Measurements from ENCODE around the gene CHMP3. TPM values are rescaled to one million over a fixed set of nuclear protein-coding genes. Genes with fewer than 3 reads are reported as not detected.
"Not testable (repeated sequence)": the region's sequence is repeated elsewhere in the genome, so short reads cannot be mapped to it uniquely, and the experiment has no call there.

The CHMP3 gene
- total and polyA plus RNA-seq, 9 donors = 119 to 159 (median 132) TPM

DNA sequence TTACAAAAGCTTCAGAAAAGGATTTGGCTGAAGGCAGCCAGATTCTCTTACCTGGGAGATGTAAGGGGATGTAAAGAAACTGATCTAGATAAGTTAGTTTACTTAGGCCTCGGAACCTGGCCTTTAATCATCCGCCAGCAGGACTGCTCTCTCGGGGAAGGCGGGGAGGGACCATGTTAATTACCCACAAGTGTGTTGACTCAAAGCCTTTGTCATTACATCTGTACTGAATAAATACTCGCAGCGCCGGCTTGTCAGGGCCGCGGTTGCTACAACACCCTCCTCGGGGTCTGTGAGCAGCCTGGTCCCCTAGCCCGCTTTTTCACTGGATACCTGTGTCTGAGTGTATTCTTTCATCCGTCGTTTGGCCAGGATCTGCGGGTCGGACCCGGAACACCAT lies 6.7 kb downstream of the CHMP3 start:
- Histone ChIP-seq H3K27me3 (ENCODE audit: control insufficient read depth, insufficient read depth, low read length) (no peaks in the 10 kb centered on the region), H3K36me3 (ENCODE audit: control insufficient read depth, insufficient read depth, low read length) (peaks cover 5% of the 10 kb centered on the region), H3K9me3 (replicated peaks; ENCODE audit: control insufficient read depth, low read depth, low read length) (peaks cover 4% of the 10 kb centered on the region), H3K27ac (ENCODE audit: low read length) (no peak overlapping the region), H3K4me1 (ENCODE audit: control insufficient read depth, insufficient read depth, low read length) (no peaks in the 10 kb centered on the region), H3K4me3 (ENCODE audit: low read length) (no peak overlapping the region)
- no peak for DNase-seq
- WGBS (ENCODE audit: insufficient coverage) = 89% methylated on average over 8 of the region's 16 CpGs

DNA sequence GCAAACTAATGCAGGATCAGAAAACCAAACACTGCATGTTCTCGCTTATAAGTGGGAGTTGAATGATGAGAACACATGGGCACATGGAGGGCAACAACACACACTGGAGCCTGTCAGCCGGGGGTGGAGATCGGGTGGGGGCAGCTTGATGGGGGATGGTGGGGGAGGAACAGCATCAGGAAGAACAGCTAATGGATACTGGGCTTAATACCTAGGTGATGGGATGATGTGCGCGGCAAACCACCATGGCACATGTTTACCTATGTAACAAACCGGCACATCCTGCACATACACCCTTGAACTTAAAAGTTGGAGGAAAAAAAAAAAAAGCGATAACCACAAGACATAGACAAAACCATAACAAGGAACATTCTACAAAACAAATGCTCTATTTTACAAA lies 10.4 kb downstream of the CHMP3 start:
- H3K4me3 ChIP-seq (ENCODE audit: low read length) = no peak overlapping the region
- H3K9me3 ChIP-seq (replicated peaks; ENCODE audit: control insufficient read depth, low read depth, low read length) = peaks cover 12% of the 10 kb centered on the region
- WGBS (ENCODE audit: insufficient coverage) = 100% methylated on average over 2 of the region's 7 CpGs
- no peak for DNase-seq
- H3K36me3 ChIP-seq (ENCODE audit: control insufficient read depth, insufficient read depth, low read length) = peaks cover 5% of the 10 kb centered on the region
- no peak overlapping the region for H3K27ac ChIP-seq (ENCODE audit: low read length)
- no peaks in the 10 kb centered on the region for H3K27me3 ChIP-seq (ENCODE audit: control insufficient read depth, insufficient read depth, low read length)
- H3K4me1 ChIP-seq (ENCODE audit: control insufficient read depth, insufficient read depth, low read length) = no peaks in the 10 kb centered on the region

DNA sequence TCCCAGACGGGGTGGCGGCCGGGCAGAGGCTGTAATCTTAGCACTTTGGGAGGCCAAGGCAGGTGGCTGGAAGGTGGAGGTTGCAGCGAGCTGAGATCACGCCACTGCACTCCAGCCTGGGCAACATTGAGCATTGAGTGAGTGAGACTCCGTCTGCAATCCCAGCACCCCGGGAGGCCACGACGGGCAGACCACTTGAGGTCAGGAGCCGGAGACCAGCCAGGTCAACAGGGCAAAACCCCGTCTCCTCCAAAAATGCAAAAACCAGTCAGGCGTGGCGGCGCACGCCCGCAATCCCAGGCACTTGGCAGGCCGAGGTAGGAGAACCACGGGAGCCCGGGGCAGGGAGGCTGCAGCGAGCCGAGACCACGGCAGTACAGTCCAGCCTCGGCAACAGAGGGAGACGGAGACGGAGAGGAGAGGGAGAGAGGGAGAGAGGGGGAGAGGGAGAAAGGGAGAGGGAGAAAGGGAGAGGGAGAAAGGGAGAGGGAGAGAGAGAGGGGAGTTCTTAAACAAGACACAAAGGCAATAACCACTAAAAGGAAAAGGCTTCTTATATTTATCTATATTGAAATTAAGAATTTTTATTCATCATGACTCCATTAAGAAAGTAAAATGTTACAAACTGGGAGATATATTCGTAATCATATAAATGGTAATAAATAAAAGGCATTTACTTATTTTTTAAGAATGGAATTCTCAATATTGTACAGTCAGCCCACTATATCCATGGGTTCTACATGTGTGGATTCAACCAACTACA lies 13.1 kb downstream of the CHMP3 start:
- peaks cover 19% of the 10 kb centered on the region for H3K9me3 ChIP-seq (replicated peaks; ENCODE audit: control insufficient read depth, low read depth, low read length)
- not testable (repeated sequence) for H3K27me3 ChIP-seq (ENCODE audit: control insufficient read depth, insufficient read depth, low read length); H3K4me3 ChIP-seq (ENCODE audit: low read length); H3K27ac ChIP-seq (ENCODE audit: low read length); H3K4me1 ChIP-seq (ENCODE audit: control insufficient read depth, insufficient read depth, low read length); H3K36me3 ChIP-seq (ENCODE audit: control insufficient read depth, insufficient read depth, low read length); DNase-seq
- WGBS (ENCODE audit: insufficient coverage) = 94% methylated on average over 19 of the region's 26 CpGs

DNA sequence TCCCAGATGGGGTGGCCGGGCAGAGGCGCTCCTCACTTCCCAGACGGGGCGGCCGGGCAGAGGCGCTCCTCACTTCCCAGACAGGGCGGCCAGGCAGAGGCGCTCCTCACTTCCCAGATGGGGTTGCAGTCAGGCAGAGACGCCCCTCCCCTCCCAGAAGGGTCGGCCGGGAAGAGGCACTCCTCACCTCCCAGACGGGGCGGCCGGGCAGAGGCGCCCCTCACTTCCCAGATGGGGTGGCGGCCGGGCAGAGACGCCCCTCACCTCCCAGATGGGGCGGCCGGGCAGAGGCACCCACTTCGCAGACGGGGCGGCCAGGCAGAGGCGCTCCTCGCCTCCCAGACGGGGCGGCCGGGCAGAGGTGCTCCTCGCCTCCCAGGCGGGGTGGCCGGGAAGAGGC lies 13.8 kb downstream of the CHMP3 start:
- H3K4me3 ChIP-seq (ENCODE audit: low read length); H3K36me3 ChIP-seq (ENCODE audit: control insufficient read depth, insufficient read depth, low read length); H3K4me1 ChIP-seq (ENCODE audit: control insufficient read depth, insufficient read depth, low read length); H3K27ac ChIP-seq (ENCODE audit: low read length); DNase-seq; H3K27me3 ChIP-seq (ENCODE audit: control insufficient read depth, insufficient read depth, low read length): not testable (repeated sequence)
- peaks cover 19% of the 10 kb centered on the region for H3K9me3 ChIP-seq (replicated peaks; ENCODE audit: control insufficient read depth, low read depth, low read length)
- 99% methylated on average over 26 of the region's 31 CpGs for WGBS (ENCODE audit: insufficient coverage)

DNA sequence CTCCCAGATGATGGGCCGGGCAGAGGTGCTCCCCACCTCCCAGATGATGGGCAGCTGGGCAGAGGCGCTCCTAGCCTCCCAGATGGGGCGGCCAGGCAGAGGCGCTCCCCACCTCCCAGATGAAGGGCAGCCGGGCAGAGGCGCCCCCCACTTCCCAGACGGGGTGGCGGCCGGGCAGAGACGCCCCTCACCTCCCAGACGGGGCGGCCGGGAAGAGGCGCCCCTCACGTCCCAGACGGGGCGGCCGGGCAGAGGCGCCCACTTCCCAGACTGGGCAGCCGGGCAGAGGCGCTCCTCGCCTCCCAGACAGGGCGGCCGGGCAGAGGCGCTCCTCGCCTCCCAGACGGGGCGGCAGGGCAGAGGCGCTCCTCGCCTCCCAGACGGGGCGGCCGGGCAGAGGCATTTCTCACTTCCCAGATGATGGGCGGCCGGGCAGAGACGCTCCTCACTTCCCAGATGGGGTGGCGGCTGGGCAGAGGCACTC lies 14.3 kb downstream of the CHMP3 start:
- H3K4me3 ChIP-seq (ENCODE audit: low read length); H3K27ac ChIP-seq (ENCODE audit: low read length); H3K27me3 ChIP-seq (ENCODE audit: control insufficient read depth, insufficient read depth, low read length); H3K36me3 ChIP-seq (ENCODE audit: control insufficient read depth, insufficient read depth, low read length); DNase-seq; H3K4me1 ChIP-seq (ENCODE audit: control insufficient read depth, insufficient read depth, low read length): not testable (repeated sequence)
- H3K9me3 ChIP-seq (replicated peaks; ENCODE audit: control insufficient read depth, low read depth, low read length) = peaks cover 19% of the 10 kb centered on the region
- WGBS (ENCODE audit: insufficient coverage) = 96% methylated on average over 29 of the region's 37 CpGs

DNA sequence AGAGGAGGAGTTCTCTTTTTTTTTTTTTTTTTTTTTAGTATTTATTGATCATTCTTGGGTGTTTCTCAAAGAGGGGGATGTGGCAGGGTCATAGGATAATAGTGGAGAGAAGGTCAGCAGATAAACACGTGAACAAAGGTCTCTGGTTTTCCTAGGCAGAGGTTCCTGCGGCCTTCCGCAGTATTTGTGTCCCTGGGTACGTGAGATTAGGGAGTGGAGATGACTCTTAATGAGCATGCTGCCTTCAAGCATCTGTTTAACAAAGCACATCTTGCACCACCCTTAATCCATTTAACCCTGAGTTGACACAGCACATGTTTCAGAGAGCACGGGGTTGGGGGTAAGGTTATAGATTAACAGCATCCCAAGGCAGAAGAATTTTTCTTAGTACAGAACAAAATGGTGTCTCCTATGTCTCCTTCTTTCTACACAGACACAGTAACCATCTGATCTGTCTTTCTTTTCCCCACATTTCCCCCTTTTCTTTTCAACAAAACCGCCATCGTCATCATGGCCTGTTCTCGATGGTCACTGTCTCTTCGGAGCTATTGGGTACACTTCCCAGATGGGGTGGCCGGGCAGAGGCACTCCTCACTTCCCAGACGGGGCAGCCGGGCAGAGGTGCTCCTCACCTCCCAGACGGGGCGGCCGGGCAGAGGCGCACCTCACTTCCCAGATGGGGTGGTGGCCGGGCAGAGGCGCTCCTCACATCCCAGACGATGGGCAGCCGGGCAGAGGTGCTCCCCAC lies 14.9 kb downstream of the CHMP3 start:
- H3K36me3 ChIP-seq (ENCODE audit: control insufficient read depth, insufficient read depth, low read length); H3K27ac ChIP-seq (ENCODE audit: low read length); H3K4me1 ChIP-seq (ENCODE audit: control insufficient read depth, insufficient read depth, low read length); DNase-seq; H3K4me3 ChIP-seq (ENCODE audit: low read length); H3K27me3 ChIP-seq (ENCODE audit: control insufficient read depth, insufficient read depth, low read length): not testable (repeated sequence)
- peaks cover 19% of the 10 kb centered on the region for H3K9me3 ChIP-seq (replicated peaks; ENCODE audit: control insufficient read depth, low read depth, low read length)
- 97% methylated on average over 15 of the region's 20 CpGs for WGBS (ENCODE audit: insufficient coverage)

DNA sequence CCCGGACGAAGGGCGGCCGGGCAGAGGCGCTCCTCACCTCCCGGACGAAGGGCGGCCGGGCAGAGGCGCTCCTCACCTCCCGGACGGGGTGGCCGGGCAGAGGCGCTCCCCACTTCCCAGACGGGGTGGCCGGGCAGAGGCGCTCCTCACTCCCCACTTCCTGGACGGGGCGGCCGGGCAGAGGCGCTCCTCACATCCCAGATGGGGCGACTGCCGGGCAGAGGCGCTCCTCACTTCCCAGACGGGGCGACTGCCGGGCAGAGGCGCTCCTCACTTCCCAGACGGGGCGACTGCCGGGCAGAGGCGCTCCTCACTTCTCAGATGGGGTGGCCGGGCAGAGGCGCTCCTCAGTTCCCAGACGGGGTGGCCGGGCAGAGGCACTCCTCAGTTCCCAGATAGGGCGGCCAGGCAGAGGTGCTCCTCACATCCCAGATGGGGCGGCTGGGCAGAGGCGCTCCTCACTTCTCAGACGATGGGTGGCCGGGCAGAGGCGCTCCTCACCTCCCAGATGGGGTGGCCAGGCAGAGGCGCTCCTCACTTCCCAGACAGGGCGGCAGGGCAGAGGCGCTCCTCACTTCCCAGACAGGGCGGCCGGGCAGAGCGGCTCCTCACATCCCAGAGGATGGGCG lies 17.8 kb downstream of the CHMP3 start:
- DNase-seq; H3K27me3 ChIP-seq (ENCODE audit: control insufficient read depth, insufficient read depth, low read length); H3K4me1 ChIP-seq (ENCODE audit: control insufficient read depth, insufficient read depth, low read length); H3K4me3 ChIP-seq (ENCODE audit: low read length); H3K36me3 ChIP-seq (ENCODE audit: control insufficient read depth, insufficient read depth, low read length); H3K27ac ChIP-seq (ENCODE audit: low read length): not testable (repeated sequence)
- WGBS (ENCODE audit: insufficient coverage) = 98% methylated on average over 37 of the region's 49 CpGs
- H3K9me3 ChIP-seq (replicated peaks; ENCODE audit: control insufficient read depth, low read depth, low read length) = peaks cover 15% of the 10 kb centered on the region

DNA sequence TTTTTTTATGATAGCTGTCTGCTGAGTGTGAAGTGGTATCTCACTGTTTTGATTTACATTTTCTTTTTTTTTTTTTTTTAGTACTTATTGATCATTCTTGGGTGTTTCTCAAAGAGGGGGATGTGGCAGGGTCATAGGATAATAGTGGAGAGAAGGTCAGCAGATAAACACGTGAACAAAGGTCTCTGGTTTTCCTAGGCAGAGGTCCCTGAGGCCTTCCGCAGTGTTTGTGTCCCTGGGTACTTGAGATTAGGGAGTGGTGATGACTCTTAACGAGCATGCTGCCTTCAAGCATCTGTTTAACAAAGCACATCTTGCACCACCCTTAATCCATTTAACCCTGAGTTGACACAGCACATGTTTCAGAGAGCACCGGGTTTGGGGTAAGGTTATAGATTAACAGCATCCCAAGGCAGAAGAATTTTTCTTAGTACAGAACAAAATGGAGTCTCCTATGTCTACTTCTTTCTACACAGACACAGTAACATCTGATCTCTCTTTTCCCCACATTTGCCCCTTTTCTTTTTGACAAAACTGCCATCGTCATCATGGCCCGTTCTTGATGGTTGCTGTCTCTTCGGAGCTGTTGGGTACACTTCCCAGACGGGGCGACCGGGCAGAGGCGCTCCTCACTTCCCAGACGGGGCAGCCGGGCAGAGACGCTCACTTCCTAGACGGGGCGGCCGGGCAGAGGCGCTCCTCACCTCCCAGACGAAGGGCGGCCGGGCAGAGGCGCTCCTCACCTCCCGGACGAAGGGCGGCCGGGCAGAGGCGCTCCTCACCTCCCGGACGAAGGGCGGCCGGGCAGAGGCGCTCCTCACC lies 18.8 kb downstream of the CHMP3 start:
- 93% methylated on average over 3 of the region's 32 CpGs for WGBS (ENCODE audit: insufficient coverage)
- not testable (repeated sequence) for H3K27ac ChIP-seq (ENCODE audit: low read length); DNase-seq; H3K4me3 ChIP-seq (ENCODE audit: low read length); H3K27me3 ChIP-seq (ENCODE audit: control insufficient read depth, insufficient read depth, low read length); H3K36me3 ChIP-seq (ENCODE audit: control insufficient read depth, insufficient read depth, low read length); H3K4me1 ChIP-seq (ENCODE audit: control insufficient read depth, insufficient read depth, low read length)
- peaks cover 12% of the 10 kb centered on the region for H3K9me3 ChIP-seq (replicated peaks; ENCODE audit: control insufficient read depth, low read depth, low read length)

DNA sequence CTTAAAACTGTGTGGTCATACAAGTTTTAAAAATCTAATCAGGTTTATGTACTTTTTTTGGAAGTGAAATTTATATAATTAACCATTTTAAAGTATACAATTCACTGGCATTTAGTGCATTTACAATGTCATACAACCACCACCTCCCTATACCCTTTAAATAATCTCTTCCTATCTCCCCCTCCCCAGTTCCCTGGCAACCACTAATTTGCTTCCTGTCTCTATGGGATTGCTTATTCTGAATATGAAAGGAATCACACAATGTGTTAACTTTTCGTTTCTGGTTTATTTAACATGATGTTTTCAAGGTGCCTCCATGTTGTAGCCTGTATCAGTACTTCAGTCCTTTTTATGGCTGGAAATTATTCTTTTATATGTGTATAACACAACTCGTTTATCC lies 19.4 kb downstream of the CHMP3 start:
- WGBS (ENCODE audit: insufficient coverage) = no CpG with 5 or more reads among the region's 2 CpGs
- no peak overlapping the region for H3K27ac ChIP-seq (ENCODE audit: low read length)

More for the DNA sequence above, 19.4 kb downstream of the CHMP3 start:
- Histone ChIP-seq H3K27me3 (ENCODE audit: control insufficient read depth, insufficient read depth, low read length) (no peaks in the 10 kb centered on the region), H3K36me3 (ENCODE audit: control insufficient read depth, insufficient read depth, low read length) (no peaks in the 10 kb centered on the region), H3K4me1 (ENCODE audit: control insufficient read depth, insufficient read depth, low read length) (no peaks in the 10 kb centered on the region), H3K4me3 (ENCODE audit: low read length) (no peak overlapping the region), H3K9me3 (replicated peaks; ENCODE audit: control insufficient read depth, low read depth, low read length) (peaks cover 10% of the 10 kb centered on the region)
- DNase-seq = no peak
